K562 (cell line): ENCODE results near the gene MRAS. TPM values are rescaled to one million over a fixed set of nuclear protein-coding genes. Genes with fewer than 3 reads are reported as not detected.

ENCODE experiments used
- ATAC-seq: fragments of 200-7000 bp; cut with Tn5 transposase; 3 replicates; pipeline ENCODE4 v1.9.1; 2020; ENCODE audit warnings: moderate library complexity
- BruUV-seq: library from RNA; stranded (reverse); fragments of 400-500 nt; replicated peaks from 2 replicates; lab custom pipeline; 2021; lab: Mats Ljungman, UMichigan
- CTCF ChIA-PET: fragments of 300-600 bp; formaldehyde crosslinking; extraction: SDS; loops from one replicate; lab custom pipeline; 2021; ENCODE audit warnings: low intra/inter-chr PET ratio; lab: Yijun Ruan, JAX
- POLR2A ChIA-PET: fragments of 300-600, 350-650 bp; sonication (Branson Sonifier 250); formaldehyde crosslinking; extraction: SDS; loops from one replicate; lab custom pipeline; 2021; ENCODE audit warnings: antibody characterized with exemption, inconsistent platforms; lab: Yijun Ruan, JAX
- DNase-seq, 4 experiments: peaks; one replicate each; pipeline versions ENCODE4 v3.0.0 to v3.0.0-alpha.2; 2011 to 2018; ENCODE audit warnings: low spot score in 3 of 4, mixed read lengths in 3 of 4; ENCODE audit errors: extremely low read depth in 1 of 4
- FAIRE-seq: peaks from 2 replicates; lab custom pipeline; 2011; peaks lifted over from hg19 to GRCh38; lab: Jason Lieb, UNC
- H2AFZ ChIP-seq: 2 replicates; pipeline ENCODE4 v1.6.0; 2011; ENCODE audit warnings: low read depth, low read length, control low read depth, inconsistent platforms
- H3K27ac ChIP-seq: fragments of 200-600 bp; 3 replicates; pipeline ENCODE4 v1.8.0; 2011; ENCODE audit warnings: low read depth, mild to moderate bottlenecking, control low read depth, inconsistent platforms, low read length, moderate library complexity, mixed read lengths; ENCODE audit errors: extremely low read depth
- H3K27me3 ChIP-seq, 2 experiments: fragments of 300-600 bp in 1 of 2; 2 replicates in 1 of 2; 3 replicates in 1 of 2; pipeline versions ENCODE4 v1.6.0 to v1.8.0; 2011; ENCODE audit warnings: inconsistent platforms in 2 of 2, low read length in 2 of 2, mild to moderate bottlenecking in 1 of 2, mixed read lengths in 1 of 2, moderate library complexity in 1 of 2; ENCODE audit not compliant: control insufficient read depth in 2 of 2, insufficient read depth in 2 of 2
- H3K36me3 ChIP-seq: fragments of 300-600 bp; 3 replicates; pipeline ENCODE4 v1.8.0; 2011; ENCODE audit warnings: mild to moderate bottlenecking, low read length, inconsistent platforms; ENCODE audit not compliant: control insufficient read depth, insufficient read depth
- H3K4me1 ChIP-seq, 2 experiments: fragments of 200-600 bp in 1 of 2; replicated peaks in 1 of 2; 2 replicates in 1 of 2; 3 replicates in 1 of 2; pipeline versions ENCODE4 v1.5.1 to v1.8.0; 2011; ENCODE audit warnings: inconsistent platforms in 2 of 2, low read length in 2 of 2, mild to moderate bottlenecking in 1 of 2, mixed read lengths in 1 of 2, moderate library complexity in 1 of 2; ENCODE audit not compliant: control insufficient read depth in 2 of 2, insufficient read depth in 2 of 2
- H3K4me2 ChIP-seq: 2 replicates; pipeline ENCODE4 v1.6.1; 2011; ENCODE audit warnings: low read length, control low read depth, inconsistent platforms, mixed read lengths; ENCODE audit not compliant: insufficient read depth
- H3K4me3 ChIP-seq: fragments of 200-600 bp; sonication (generic), shearing (Covaris generic); 2 replicates; pipeline ENCODE4 v1.5.1; 2016; ENCODE audit warnings: control low read depth, inconsistent platforms
- H3K79me2 ChIP-seq: fragments of 200-600 bp; 3 replicates; pipeline ENCODE4 v1.8.0; 2011; ENCODE audit warnings: low read length, inconsistent platforms; ENCODE audit not compliant: control insufficient read depth, insufficient read depth
- H3K9ac ChIP-seq, 2 experiments: 2 replicates each; pipeline versions ENCODE4 v1.6.0 to v1.6.1; 2011; ENCODE audit warnings: low read depth in 2 of 2, low read length in 2 of 2, control low read depth in 1 of 2, inconsistent platforms in 1 of 2, mild to moderate bottlenecking in 1 of 2, mixed read lengths in 1 of 2; ENCODE audit not compliant: insufficient read depth in 1 of 2
- H3K9me1 ChIP-seq: one replicate; pipeline ENCODE4 v1.6.0; 2011; ENCODE audit warnings: inconsistent platforms, mild to moderate bottlenecking, low read length, moderate library complexity; ENCODE audit not compliant: control insufficient read depth, insufficient read depth
- H3K9me3 ChIP-seq: replicated peaks from 2 replicates; pipeline ENCODE4 v1.5.1; 2011; ENCODE audit warnings: low read depth, low read length, inconsistent platforms; ENCODE audit not compliant: control insufficient read depth, insufficient read depth
- H4K20me1 ChIP-seq: replicated peaks from 2 replicates; pipeline ENCODE4 v1.6.1; 2011; ENCODE audit warnings: low read length, inconsistent platforms, mixed read lengths; ENCODE audit not compliant: control insufficient read depth, insufficient read depth
- CEBPB ChIP-seq: fragments of 450-650 bp; IDR thresholded peaks from 2 replicates; pipeline ENCODE4 v1.6.1; 2016; ENCODE audit warnings: missing genetic modification characterization, missing compliant biosample characterization
- FOXK1 ChIP-seq: sonication (generic); formaldehyde crosslinking; IDR thresholded peaks from 2 replicates; pipeline ENCODE4 v1.8.0; 2022; ENCODE audit warnings: missing genetic modification reagents, mild to moderate bottlenecking, borderline replicate concordance
- HNRNPK ChIP-seq: fragments of 200-400 bp; formaldehyde crosslinking; IDR thresholded peaks from one replicate; pipeline ENCODE4 v1.6.1; 2018; ENCODE audit warnings: mild to moderate bottlenecking, low read depth, low read length; ENCODE audit not compliant: poor library complexity, severe bottlenecking
- HNRNPL ChIP-seq: fragments of 200-400 bp; formaldehyde crosslinking; IDR thresholded peaks from 2 replicates; pipeline ENCODE4 v1.6.1; 2017; ENCODE audit warnings: low read depth, mild to moderate bottlenecking, low read length
- IFI16 ChIP-seq: fragments of 250-450 bp; sonication (Bioruptor Pico); IDR thresholded peaks from 2 replicates; pipeline ENCODE4 v2.1.2; 2022; ENCODE audit warnings: mild to moderate bottlenecking, inconsistent platforms
- KAT2B ChIP-seq: IDR thresholded peaks from one replicate; pipeline ENCODE4 v1.6.1; 2012; ENCODE audit warnings: low read depth, mild to moderate bottlenecking, control low read depth, inconsistent platforms, low read length, moderate library complexity
- OTX1 ChIP-seq: fragments of 450-650 bp; formaldehyde crosslinking; IDR thresholded peaks from 2 replicates; pipeline ENCODE4 v1.4.0; 2022; ENCODE audit warnings: mild to moderate bottlenecking
- POU5F1 ChIP-seq: fragments of 150-350 bp; IDR thresholded peaks from 2 replicates; pipeline ENCODE4 v1.6.1; 2014; ENCODE audit warnings: borderline replicate concordance, low read length, low read depth, mild to moderate bottlenecking; ENCODE audit not compliant: partially characterized antibody
- PYGO2 ChIP-seq: fragments of 450-650 bp; IDR thresholded peaks from 2 replicates; pipeline ENCODE4 v1.6.1; 2016; ENCODE audit warnings: mild to moderate bottlenecking, missing genetic modification characterization, moderate library complexity, missing compliant biosample characterization
- TEAD4 ChIP-seq, 2 experiments: sonication (generic) in 1 of 2; formaldehyde crosslinking in 1 of 2; IDR thresholded peaks; 2 replicates each; pipeline versions ENCODE4 v1.6.1 to v1.8.0; 2012 to 2022; ENCODE audit warnings: borderline replicate concordance in 1 of 2, inconsistent platforms in 1 of 2, low read length in 1 of 2, mild to moderate bottlenecking in 1 of 2, missing genetic modification reagents in 1 of 2
- U2AF1 ChIP-seq: fragments of 200-400 bp; formaldehyde crosslinking; optimal IDR thresholded peaks from 2 replicates; pipeline ENCODE3; 2017; ENCODE audit warnings: mild to moderate bottlenecking, low read depth, low read length, moderate library complexity
- ZC3H4 ChIP-seq: sonication (generic); formaldehyde crosslinking; IDR thresholded peaks from 2 replicates; pipeline ENCODE4 v1.9.0; 2021; ENCODE audit warnings: missing genetic modification reagents, borderline replicate concordance
- ZNF282 ChIP-seq: sonication (generic); formaldehyde crosslinking; IDR thresholded peaks from 2 replicates; pipeline ENCODE4 v1.8.1; 2023; ENCODE audit warnings: missing genetic modification reagents
- ZNF511 ChIP-seq: sonication (generic); formaldehyde crosslinking; IDR thresholded peaks from 2 replicates; pipeline ENCODE4 v1.8.0; 2022; ENCODE audit warnings: mild to moderate bottlenecking, missing genetic modification reagents
- ZNF551 ChIP-seq: fragments of 250-450 bp; sonication (Bioruptor Pico); IDR thresholded peaks from 2 replicates; pipeline ENCODE4 v1.5.0; 2021; ENCODE audit warnings: mild to moderate bottlenecking, moderate library complexity
- WGBS: fragments of 100-300 bp; shearing (Covaris generic); methylation state at CpG from one replicate; pipeline ENCODE4 v1.1.6; 2016; ENCODE audit warnings: low coverage, mixed read lengths; ENCODE audit not compliant: insufficient coverage; ENCODE audit errors: missing lambda C conversion rate; 5-methylcytosine and 5-hydroxymethylcytosine counted together
- in situ Hi-C: fragments of 300-500 bp; cut with MboI; formaldehyde crosslinking; loops from 4 replicates; pipeline ENCODE4 v1.15.0; 2018; ENCODE audit warnings: inconsistent platforms, mixed read lengths
- intact Hi-C: fragments of 100-400 bp; cut with micrococcal nuclease; formaldehyde crosslinking; loops from 2 replicates; pipeline ENCODE4 v1.14.2; 2022
- polyA plus RNA-seq, 8 experiments: library from polyadenylated mRNA; depleted of rRNA in 4 of 8; stranded (reverse) in 5 of 8; unstranded in 3 of 8; fragments of >200 nt; fragmentation: Nextera tagmentation in 2 of 8; fragmentation: Illumina TruSeq in 1 of 8; extraction: Ambion mirVana in 2 of 8; extraction: Trizol in 1 of 8; gene quantifications; 2 replicates each; pipeline versions ENCODE4 v1.2.1 to v1.2.3, GENCODE V29; 2011 to 2014; ENCODE audit warnings: inconsistent platforms in 1 of 8, missing spikeins in 1 of 8
- total RNA-seq, 7 experiments: library from RNA; depleted of rRNA in 6 of 7; stranded (reverse); fragments of >200 nt in 6 of 7; fragmentation: Illumina TruSeq in 2 of 7; extraction: Trizol in 2 of 7; gene quantifications; 2 replicates each; pipeline versions ENCODE4 v1.2.1 to v1.2.3, GENCODE V29; 2011 to 2021; ENCODE audit warnings: low replicate concordance in 1 of 7
- TF ChIP-seq, protein P1 (sequence below): fragments of 450-650 bp; formaldehyde crosslinking; IDR thresholded peaks from 2 replicates; pipeline ENCODE4 v1.4.0; 2022; ENCODE audit warnings: mild to moderate bottlenecking, moderate library complexity
- TF ChIP-seq, protein P2 (sequence below): fragments of 250-450 bp; sonication (Bioruptor Pico); IDR thresholded peaks from 2 replicates; pipeline ENCODE4 v1.8.0; 2022; ENCODE audit warnings: inconsistent platforms, mild to moderate bottlenecking, moderate library complexity, borderline replicate concordance

The MRAS gene
- total and polyA plus RNA-seq, 9 of the 15 experiments (the other 6 are each of a cell fraction or from before 2014, with no cell fraction given), result 1.5 to 10.0 (median 5.0) TPM

DNA sequence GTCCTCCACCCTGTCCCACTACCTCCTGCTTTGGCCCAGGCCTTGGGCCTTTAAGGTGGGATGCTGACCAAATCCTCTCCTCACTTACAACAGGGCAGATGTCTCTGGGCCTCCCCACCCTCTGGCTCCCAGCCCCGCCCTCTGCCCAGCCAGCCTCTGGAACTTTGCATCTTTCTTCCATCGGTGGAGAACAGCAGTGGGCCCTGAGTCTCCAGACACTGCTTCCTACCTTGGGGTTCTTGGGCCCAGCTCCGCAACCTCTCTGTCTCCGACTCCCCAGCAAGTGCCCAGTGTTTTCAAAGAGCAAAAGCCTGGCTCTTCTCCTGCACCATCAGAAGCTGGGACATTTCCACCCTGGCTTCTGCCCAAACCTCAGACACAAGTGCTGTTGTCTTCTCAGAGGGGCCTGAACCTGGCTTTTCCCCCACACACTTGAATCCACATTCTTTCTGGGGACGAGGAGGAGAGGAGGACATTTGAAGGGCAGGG, 33.1 kb downstream of the MRAS start:
- no peak for ATAC-seq

More for the DNA sequence above, 33.1 kb downstream of the MRAS start:
- whole genome bisulfite sequencing, result 51% methylated on average over 4 of the region's 5 CpGs
- intact Hi-C loops, result loop anchor here (10.0 kb wide), 1 partner anchor 47 kb away; no protein-coding TSS in a partner anchor
- DNase-seq, result no peak
- BruUV-seq, result no TSS peak
- in situ Hi-C loops, result no loop called here
- no peaks in the 10 kb centered on the region for H3K79me2 ChIP-seq
- no peaks in the 10 kb centered on the region for H3K9me1 ChIP-seq
- H4K20me1 ChIP-seq, result no peaks in the 10 kb centered on the region
- H3K9me3 ChIP-seq, result no peaks in the 10 kb centered on the region
- H3K4me1 ChIP-seq, result no peaks in the 10 kb centered on the region; a peak in 2 of 5 replicates
- POLR2A ChIA-PET, result interaction anchor here (0.6 to 1.4 kb wide), 2 partner anchors 9 to 904 kb away, joined by 3 read pairs; no protein-coding TSS in a partner anchor
- peaks cover 0 to 4% of the 10 kb centered on the region in 2 experiments; a peak in 1 of 5 replicates for H3K27me3 ChIP-seq
- no peaks in the 10 kb centered on the region for H3K36me3 ChIP-seq
- no peak overlapping the region for H3K27ac ChIP-seq
- no peak overlapping the region for H3K4me2 ChIP-seq
- TF ChIP-seq ZNF511 (CRISPR knock-in tag) (no peak), OTX1 (no peak), TEAD4 (IDR thresholded peaks at IDR 0.05; ENCODE audit: low read length) (no peak), TEAD4 (CRISPR knock-in tag; IDR thresholded peaks at IDR 0.05; ENCODE audit: borderline replicate concordance) (no peak), PYGO2 (tag) (no peak), CEBPB (tag) (no peak), IFI16 (CRISPR knock-in tag) (no peak), ZNF282 (no peak), POU5F1 (no peak), FOXK1 (CRISPR knock-in tag) (no peak), U2AF1 (no peak), ZC3H4 (CRISPR knock-in tag) (no peak), HNRNPL (no peak), HNRNPK (no peak), ZNF551 (CRISPR knock-in tag) (no peak), KAT2B (no peak)
- TF ChIP-seq, protein P1, sequence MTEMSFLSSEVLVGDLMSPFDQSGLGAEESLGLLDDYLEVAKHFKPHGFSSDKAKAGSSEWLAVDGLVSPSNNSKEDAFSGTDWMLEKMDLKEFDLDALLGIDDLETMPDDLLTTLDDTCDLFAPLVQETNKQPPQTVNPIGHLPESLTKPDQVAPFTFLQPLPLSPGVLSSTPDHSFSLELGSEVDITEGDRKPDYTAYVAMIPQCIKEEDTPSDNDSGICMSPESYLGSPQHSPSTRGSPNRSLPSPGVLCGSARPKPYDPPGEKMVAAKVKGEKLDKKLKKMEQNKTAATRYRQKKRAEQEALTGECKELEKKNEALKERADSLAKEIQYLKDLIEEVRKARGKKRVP (CRISPR knock-in tag), result no peak
- TF ChIP-seq, protein P2, sequence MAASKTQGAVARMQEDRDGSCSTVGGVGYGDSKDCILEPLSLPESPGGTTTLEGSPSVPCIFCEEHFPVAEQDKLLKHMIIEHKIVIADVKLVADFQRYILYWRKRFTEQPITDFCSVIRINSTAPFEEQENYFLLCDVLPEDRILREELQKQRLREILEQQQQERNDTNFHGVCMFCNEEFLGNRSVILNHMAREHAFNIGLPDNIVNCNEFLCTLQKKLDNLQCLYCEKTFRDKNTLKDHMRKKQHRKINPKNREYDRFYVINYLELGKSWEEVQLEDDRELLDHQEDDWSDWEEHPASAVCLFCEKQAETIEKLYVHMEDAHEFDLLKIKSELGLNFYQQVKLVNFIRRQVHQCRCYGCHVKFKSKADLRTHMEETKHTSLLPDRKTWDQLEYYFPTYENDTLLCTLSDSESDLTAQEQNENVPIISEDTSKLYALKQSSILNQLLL (CRISPR knock-in tag), result no peak
- H3K4me3 ChIP-seq, result no peak overlapping the region
- no peak overlapping the region for H2AFZ ChIP-seq
- H3K9ac ChIP-seq, result no peak overlapping the region
- no peak for FAIRE-seq
- CTCF ChIA-PET, result no interaction called here
